ENCODE data around the gene AP2M1.
"Not testable (repeated sequence)": the region's sequence is repeated elsewhere in the genome, so short reads cannot be mapped to it uniquely, and the experiment has no call there.

Gene AP2M1

GRCh38 chr3:184156522-184156955, 18.1 kb upstream of the AP2M1 start:
- peak overlapping the region; percentile 97 for H3K4me3 ChIP-seq (replicated peaks; ENCODE audit: low read depth, low read length)
- TF ChIP-seq, protein P1, sequence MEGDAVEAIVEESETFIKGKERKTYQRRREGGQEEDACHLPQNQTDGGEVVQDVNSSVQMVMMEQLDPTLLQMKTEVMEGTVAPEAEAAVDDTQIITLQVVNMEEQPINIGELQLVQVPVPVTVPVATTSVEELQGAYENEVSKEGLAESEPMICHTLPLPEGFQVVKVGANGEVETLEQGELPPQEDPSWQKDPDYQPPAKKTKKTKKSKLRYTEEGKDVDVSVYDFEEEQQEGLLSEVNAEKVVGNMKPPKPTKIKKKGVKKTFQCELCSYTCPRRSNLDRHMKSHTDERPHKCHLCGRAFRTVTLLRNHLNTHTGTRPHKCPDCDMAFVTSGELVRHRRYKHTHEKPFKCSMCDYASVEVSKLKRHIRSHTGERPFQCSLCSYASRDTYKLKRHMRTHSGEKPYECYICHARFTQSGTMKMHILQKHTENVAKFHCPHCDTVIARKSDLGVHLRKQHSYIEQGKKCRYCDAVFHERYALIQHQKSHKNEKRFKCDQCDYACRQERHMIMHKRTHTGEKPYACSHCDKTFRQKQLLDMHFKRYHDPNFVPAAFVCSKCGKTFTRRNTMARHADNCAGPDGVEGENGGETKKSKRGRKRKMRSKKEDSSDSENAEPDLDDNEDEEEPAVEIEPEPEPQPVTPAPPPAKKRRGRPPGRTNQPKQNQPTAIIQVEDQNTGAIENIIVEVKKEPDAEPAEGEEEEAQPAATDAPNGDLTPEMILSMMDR (IDR thresholded peaks at IDR 0.05; ENCODE audit: low read length, missing control alignments): no peak
- DNase-seq (ENCODE audit: low read depth): peak; percentile 74

- H3K4me3 ChIP-seq (replicated peaks; ENCODE audit: low read depth, low read length): peak overlapping the region; percentile 97
- TF ChIP-seq, protein P1 (IDR thresholded peaks at IDR 0.05; ENCODE audit: low read length, missing control alignments): no peak
- DNase-seq (ENCODE audit: low read depth): no peak
Observed at GRCh38 chr3:184157206-184157605, 17.4 kb upstream of the AP2M1 start.

DNA sequence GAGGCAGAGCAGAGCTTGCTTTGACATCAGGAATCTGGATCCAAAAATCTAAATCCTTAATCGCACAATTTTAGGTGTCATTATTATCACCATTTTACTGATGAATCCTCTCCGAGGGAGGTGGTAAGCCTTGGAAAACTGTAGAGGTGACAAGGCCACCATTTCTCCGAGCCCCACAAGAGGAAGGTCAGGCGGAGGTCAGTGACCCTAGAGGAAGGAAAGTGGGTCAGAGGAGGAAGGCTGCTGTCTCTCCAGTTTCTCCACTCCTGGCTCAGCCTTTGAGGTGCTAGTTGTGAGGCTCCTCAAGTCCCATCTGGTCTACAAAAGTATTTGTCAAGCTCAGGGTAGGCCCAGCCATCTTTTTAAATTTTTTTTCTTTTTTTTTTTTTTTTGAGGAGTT, 16.3 kb upstream of the AP2M1 start:
- DNase-seq (ENCODE audit: low read depth): no peak
- TF ChIP-seq, protein P1 (IDR thresholded peaks at IDR 0.05; ENCODE audit: low read length, missing control alignments): no peak
- H3K4me3 ChIP-seq (replicated peaks; ENCODE audit: low read depth, low read length): no peak overlapping the region

GRCh38 chr3:184160456-184160855, 14.2 kb upstream of the AP2M1 start:
- TF ChIP-seq, protein P1 (IDR thresholded peaks at IDR 0.05; ENCODE audit: low read length, missing control alignments): no peak
- H3K4me3 ChIP-seq (replicated peaks; ENCODE audit: low read depth, low read length): no peak overlapping the region
- DNase-seq (ENCODE audit: low read depth): peak; percentile 51

DNA sequence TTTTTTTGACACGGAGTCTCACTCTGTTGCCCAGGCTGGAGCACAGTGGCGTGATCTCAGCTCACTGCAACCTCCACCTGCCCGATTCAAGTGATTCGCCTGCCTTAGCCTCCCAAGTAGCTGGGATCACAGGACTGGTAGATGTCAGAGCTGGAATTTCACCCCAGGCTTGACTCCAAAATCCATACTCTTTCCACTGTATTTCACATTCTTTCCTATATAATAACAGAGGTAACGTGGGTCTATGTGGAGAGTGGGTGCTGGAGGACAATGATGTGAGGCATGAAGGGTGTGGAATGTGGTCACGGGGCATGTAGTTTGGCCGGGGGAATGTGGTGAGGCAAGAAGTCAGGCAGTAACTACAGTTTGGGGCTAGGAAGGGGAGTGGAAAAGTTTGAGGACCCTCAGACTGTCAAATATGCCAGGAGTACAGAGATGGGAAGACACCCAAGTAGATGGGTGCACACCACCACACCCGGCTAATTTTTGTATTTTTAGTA, 12.0 kb upstream of the AP2M1 start:
- not testable (repeated sequence) for H3K4me3 ChIP-seq (replicated peaks; ENCODE audit: low read depth, low read length); DNase-seq (ENCODE audit: low read depth)

DNA sequence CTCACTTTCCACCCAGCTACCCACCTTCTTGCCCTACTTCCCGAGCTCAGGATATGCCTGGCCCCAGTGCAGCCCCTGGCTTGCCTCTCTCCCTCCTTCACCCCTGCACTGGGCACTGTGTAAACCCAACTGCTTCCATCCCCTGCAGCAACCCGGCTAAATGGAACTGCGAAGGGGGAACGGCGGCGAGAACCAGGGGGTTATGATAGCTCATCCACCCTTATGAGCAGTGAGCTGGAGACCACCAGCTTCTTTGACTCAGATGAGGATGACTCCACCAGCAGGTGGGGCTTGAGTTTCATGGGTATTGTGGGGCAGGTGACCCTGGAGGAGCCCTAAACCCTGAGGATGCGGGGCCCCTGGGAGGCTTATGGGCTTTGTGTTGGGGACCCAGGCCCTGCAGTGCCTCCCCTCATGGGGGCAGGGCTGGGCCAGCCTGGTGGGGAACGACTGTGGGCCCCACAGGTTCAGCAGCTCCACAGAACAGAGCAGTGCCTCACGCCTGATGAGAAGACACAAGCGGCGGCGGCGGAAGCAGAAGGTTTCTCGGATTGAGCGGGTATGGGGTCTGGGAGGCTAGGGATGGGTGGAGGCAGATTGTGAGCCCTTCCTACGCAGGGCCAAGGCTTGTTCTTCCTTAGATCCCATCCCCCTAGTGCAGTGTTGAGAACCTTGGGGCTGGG, 9.9 kb upstream of the AP2M1 start:
- no peak for DNase-seq (ENCODE audit: low read depth)
- TF ChIP-seq, protein P1 (IDR thresholded peaks at IDR 0.05; ENCODE audit: low read length, missing control alignments): no peak
- no peak overlapping the region for H3K4me3 ChIP-seq (replicated peaks; ENCODE audit: low read depth, low read length)

GRCh38 chr3:184165543-184165942, 9.1 kb upstream of the AP2M1 start:
- TF ChIP-seq, protein P1 (IDR thresholded peaks at IDR 0.05; ENCODE audit: low read length, missing control alignments): no peak
- DNase-seq (ENCODE audit: low read depth): no peak
- no peak overlapping the region for H3K4me3 ChIP-seq (replicated peaks; ENCODE audit: low read depth, low read length)

All from fibroblast of pulmonary artery (primary cell).